KBM-7 (cell line): ENCODE data around the gene CSF1R.

Source experiments
- DNase-seq: peaks from one replicate; pipeline ENCODE4 v3.0.0-alpha.2; 2015
- in situ Hi-C: fragments of 300-500 bp; cut with MboI; formaldehyde crosslinking; loops from 2 replicates; pipeline ENCODE4 v1.14.3; 2020; ENCODE audit warnings: low sequenced_read_pairs, low pct_unique_long_range_greater_than_20kb, mixed read lengths

CSF1R gene

GRCh38 chr5:150122158-150122510 lies 35.8 kb upstream of the CSF1R start:
- in situ Hi-C loops, result no loop called here
- DNase-seq, result peak; percentile 47

GRCh38 chr5:150121448-150122157 lies 35.2 kb upstream of the CSF1R start:
- no peak for DNase-seq
- in situ Hi-C loops, result no loop called here

GRCh38 chr5:150120617-150121447 lies 34.5 kb upstream of the CSF1R start:
- DNase-seq, result no peak

GRCh38 chr5:150120062-150120441 lies 33.7 kb upstream of the CSF1R start:
- no peak for DNase-seq
- in situ Hi-C loops, result no loop called here

More at GRCh38 chr5:150120617-150121447, 34.5 kb upstream of the CSF1R start:
- in situ Hi-C loops, result no loop called here

GRCh38 chr5:150119421-150120061 lies 33.2 kb upstream of the CSF1R start:
- in situ Hi-C loops, result no loop called here
- no peak for DNase-seq

GRCh38 chr5:150118561-150119229 lies 32.3 kb upstream of the CSF1R start:
- no peak for DNase-seq

GRCh38 chr5:150117945-150118560 lies 31.7 kb upstream of the CSF1R start:
- no peak for DNase-seq
- in situ Hi-C loops, result no loop called here

More at GRCh38 chr5:150118561-150119229, 32.3 kb upstream of the CSF1R start:
- in situ Hi-C loops, result no loop called here

- in situ Hi-C loops, result no loop called here
These were observed 30.5 kb upstream of the CSF1R start for GRCh38 chr5:150116667-150117400.

GRCh38 chr5:150114773-150115408 lies 28.5 kb upstream of the CSF1R start:
- DNase-seq, result no peak
- in situ Hi-C loops, result no loop called here

More at GRCh38 chr5:150116667-150117400, 30.5 kb upstream of the CSF1R start:
- no peak for DNase-seq

GRCh38 chr5:150114102-150114641 lies 27.8 kb upstream of the CSF1R start:
- in situ Hi-C loops, result no loop called here
- no peak for DNase-seq

GRCh38 chr5:150113047-150113744 lies 26.8 kb upstream of the CSF1R start:
- no peak for DNase-seq
- in situ Hi-C loops, result no loop called here

GRCh38 chr5:150112201-150113046 lies 26.1 kb upstream of the CSF1R start:
- in situ Hi-C loops, result no loop called here
- no peak for DNase-seq

GRCh38 chr5:150111122-150111521 lies 24.8 kb upstream of the CSF1R start:
- in situ Hi-C loops, result no loop called here

GRCh38 chr5:150109921-150110320 lies 23.6 kb upstream of the CSF1R start:
- in situ Hi-C loops, result no loop called here
- no peak for DNase-seq

More at GRCh38 chr5:150111122-150111521, 24.8 kb upstream of the CSF1R start:
- no peak for DNase-seq

- in situ Hi-C loops, result no loop called here
These were observed 22.6 kb upstream of the CSF1R start for GRCh38 chr5:150108711-150109514.

More at GRCh38 chr5:150108711-150109514, 22.6 kb upstream of the CSF1R start:
- no peak for DNase-seq
